Left lung (tissue), 10 donors: ENCODE measurements around the gene SPTBN1. TPM values are rescaled to one million over a fixed set of nuclear protein-coding genes. Genes with fewer than 3 reads are reported as not detected.

Experiments used
- ATAC-seq: fragments of 200-7000 bp; cut with Tn5 transposase; one replicate; pipeline ENCODE4 v1.9.1; 2020; ENCODE audit warnings: moderate library complexity
- DNase-seq, 4 donors: peaks; one replicate each; pipeline ENCODE4 v3.0.0-alpha.2; 2013 to 2020
- H3K27ac ChIP-seq, 2 donors: fragments of 200-600 bp; sonication (generic) in 1 of 2; one replicate each; pipeline versions ENCODE4 v1.5.0 to v1.8.0; 2020 to 2021
- H3K27me3 ChIP-seq, 2 donors: fragments of 200-600 bp; sonication (generic) in 1 of 2; one replicate each; pipeline versions ENCODE4 v1.5.0 to v1.8.0; 2020 to 2021
- H3K36me3 ChIP-seq, 2 donors: fragments of 200-600 bp; sonication (generic) in 1 of 2; one replicate each; pipeline versions ENCODE4 v1.5.0 to v1.8.0; 2020 to 2021
- H3K4me1 ChIP-seq, 2 donors: fragments of 200-600 bp; one replicate each; pipeline ENCODE4 v1.8.0; 2021
- H3K4me3 ChIP-seq, 2 donors: fragments of 200-600 bp; sonication (generic) in 1 of 2; one replicate each; pipeline versions ENCODE4 v1.5.0 to v1.8.0; 2020 to 2021; ENCODE audit warnings: mild to moderate bottlenecking in 1 of 2
- H3K9me3 ChIP-seq, 2 donors: fragments of 200-600 bp; sonication (generic) in 1 of 2; one replicate each; pipeline versions ENCODE4 v1.5.0 to v1.8.0; 2020 to 2021
- intact Hi-C, 2 donors: fragments of 100-400 bp; cut with DNase I; formaldehyde crosslinking; loops; one replicate each; pipeline versions ENCODE4 v1.11.2 to v1.14.2; 2022
- polyA plus RNA-seq, 6 donors: library from polyadenylated mRNA; unstranded; fragments of 120-200 nt; gene quantifications; one replicate each; pipeline ENCODE4 v1.2.1, GENCODE V29; 2013; ENCODE audit not compliant: insufficient read length in 6 of 6
- total RNA-seq, 2 donors: library from RNA; stranded (reverse); fragmentation: NEBNext Ultra II Directional; extraction: Animal tissue kit (Norgen Biotek cat#: 25700); gene quantifications; one replicate each; pipeline ENCODE4 v1.2.1, GENCODE V29; 2021
- TF ChIP-seq, protein P1 (sequence below), 2 donors: fragments of 200-600 bp; sonication (generic) in 1 of 2; IDR thresholded peaks; one replicate each; pipeline versions ENCODE4 v1.5.0 to v1.8.0; 2021; ENCODE audit warnings: antibody characterized with exemption in 2 of 2
- donor health status: DM: no; HTN: yes; CAD: no.
- donor health status: DM: no; HTN: no; CAD: no.

SPTBN1 gene
- total and polyA plus RNA-seq, 8 donors: 441 to 578 (median 543) TPM

DNA sequence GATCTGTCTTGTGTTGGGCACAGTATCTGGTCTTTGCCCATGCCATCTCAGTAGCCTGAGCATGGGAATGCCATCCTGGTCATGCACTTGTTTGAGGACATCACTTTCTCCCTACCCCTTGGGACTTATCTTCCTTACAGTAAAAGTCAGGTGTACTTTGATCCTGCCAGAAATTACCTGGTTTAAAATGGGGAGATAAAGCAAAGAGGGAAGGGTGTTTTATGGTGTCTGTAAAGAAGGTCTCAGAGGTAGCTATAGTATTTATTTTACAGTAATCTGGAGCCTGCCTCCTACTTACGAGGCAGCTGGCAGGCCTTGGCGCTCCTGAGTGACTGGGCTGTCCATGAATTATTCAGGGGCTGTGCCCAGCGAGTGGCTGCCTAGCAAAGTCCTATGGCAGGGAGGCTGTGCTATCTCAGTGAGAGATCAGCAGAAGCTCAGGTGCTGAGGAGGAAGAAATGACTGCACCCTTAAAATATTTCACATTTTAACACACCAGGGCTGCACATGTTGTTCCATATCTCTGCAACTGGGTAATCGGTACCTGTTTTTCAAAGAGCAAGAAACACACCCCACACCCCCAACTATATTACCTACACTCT lies 93.9 kb downstream of the SPTBN1 start:
- H3K36me3 ChIP-seq: no peaks in the 10 kb centered on the region
- intact Hi-C loops: no loop called here
- DNase-seq (peak in 1 of 4 donors; percentile 64), ATAC-seq (peak; percentile 34)
- TF ChIP-seq, protein P1, sequence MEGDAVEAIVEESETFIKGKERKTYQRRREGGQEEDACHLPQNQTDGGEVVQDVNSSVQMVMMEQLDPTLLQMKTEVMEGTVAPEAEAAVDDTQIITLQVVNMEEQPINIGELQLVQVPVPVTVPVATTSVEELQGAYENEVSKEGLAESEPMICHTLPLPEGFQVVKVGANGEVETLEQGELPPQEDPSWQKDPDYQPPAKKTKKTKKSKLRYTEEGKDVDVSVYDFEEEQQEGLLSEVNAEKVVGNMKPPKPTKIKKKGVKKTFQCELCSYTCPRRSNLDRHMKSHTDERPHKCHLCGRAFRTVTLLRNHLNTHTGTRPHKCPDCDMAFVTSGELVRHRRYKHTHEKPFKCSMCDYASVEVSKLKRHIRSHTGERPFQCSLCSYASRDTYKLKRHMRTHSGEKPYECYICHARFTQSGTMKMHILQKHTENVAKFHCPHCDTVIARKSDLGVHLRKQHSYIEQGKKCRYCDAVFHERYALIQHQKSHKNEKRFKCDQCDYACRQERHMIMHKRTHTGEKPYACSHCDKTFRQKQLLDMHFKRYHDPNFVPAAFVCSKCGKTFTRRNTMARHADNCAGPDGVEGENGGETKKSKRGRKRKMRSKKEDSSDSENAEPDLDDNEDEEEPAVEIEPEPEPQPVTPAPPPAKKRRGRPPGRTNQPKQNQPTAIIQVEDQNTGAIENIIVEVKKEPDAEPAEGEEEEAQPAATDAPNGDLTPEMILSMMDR (IDR thresholded peaks at IDR 0.05): no peak
- peaks cover 2 to 56% of the 10 kb centered on the region in 2 donors for H3K4me1 ChIP-seq
- H3K27me3 ChIP-seq: no peaks in the 10 kb centered on the region
- H3K27ac ChIP-seq: peak overlapping the region in 1 of 2 donors; percentile 33
- no peak overlapping the region for H3K4me3 ChIP-seq
- H3K9me3 ChIP-seq: no peaks in the 10 kb centered on the region

DNA sequence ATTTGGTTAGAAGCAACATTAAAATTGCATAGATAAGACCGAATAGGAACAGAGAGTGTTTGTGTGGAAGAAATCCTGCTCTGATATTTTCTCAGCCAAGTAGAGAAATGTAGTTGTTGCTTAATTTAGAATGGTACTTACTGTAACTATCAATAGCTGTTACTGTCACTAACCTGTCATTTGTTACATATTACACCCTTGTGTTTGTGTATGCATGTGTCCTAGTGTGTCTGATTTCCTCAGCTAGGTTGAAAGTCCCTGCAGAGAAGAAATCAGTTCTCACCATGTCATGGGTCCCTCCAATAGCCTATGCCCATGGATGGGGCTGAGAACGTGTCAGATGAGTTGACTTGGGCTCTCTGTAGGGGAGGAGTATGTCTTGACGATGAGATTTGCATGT lies 94.4 kb downstream of the SPTBN1 start:
- intact Hi-C loops: no loop called here
- peak overlapping the region in 1 of 2 donors; percentile 33 for H3K27ac ChIP-seq
- no peak for ATAC-seq
- DNase-seq: no peak
- H3K27me3 ChIP-seq: no peaks in the 10 kb centered on the region
- H3K4me3 ChIP-seq: no peak overlapping the region
- no peaks in the 10 kb centered on the region for H3K36me3 ChIP-seq
- H3K9me3 ChIP-seq: no peaks in the 10 kb centered on the region
- TF ChIP-seq, protein P1 (IDR thresholded peaks at IDR 0.05): no peak
- peaks cover 4 to 56% of the 10 kb centered on the region in 2 donors for H3K4me1 ChIP-seq

DNA sequence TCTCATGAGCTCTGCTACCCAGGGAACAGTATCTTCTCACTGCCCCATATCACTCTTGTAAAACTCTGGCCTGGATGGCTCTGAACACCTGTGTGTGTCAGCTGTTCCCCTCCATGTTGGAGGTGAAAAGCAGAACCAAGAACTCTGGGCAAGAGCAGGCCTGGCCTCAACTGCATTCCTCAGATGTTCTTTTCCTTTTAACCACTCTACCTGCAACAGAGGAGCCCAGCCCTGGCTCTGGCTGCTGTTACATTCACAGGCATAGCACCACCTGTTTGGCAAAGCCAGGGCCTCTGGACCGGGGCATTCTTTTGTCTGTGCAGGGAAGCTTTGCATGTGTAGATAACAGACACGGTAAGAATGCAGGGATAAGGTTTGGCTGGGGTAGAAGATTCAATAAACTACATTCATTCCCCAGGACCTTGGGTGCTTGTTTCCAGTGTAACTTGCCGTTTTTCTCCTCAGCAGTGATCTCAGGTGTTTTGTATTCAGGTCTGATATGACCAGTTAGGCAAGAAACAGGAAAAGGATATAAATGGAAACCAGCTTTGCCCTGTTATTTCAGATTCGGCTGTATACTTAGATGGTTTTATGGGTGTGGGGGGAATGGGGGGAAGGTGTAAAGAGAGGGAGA lies 95.1 kb downstream of the SPTBN1 start:
- Histone ChIP-seq H3K27me3 (no peaks in the 10 kb centered on the region), H3K27ac (peak overlapping the region in 1 of 2 donors; percentile 33), H3K4me3 (no peak overlapping the region), H3K36me3 (no peaks in the 10 kb centered on the region), H3K9me3 (no peaks in the 10 kb centered on the region), H3K4me1 (peaks cover 10 to 58% of the 10 kb centered on the region in 2 donors)
- TF ChIP-seq, protein P1 (IDR thresholded peaks at IDR 0.05): no peak
- DNase-seq: no peak
- intact Hi-C loops: no loop called here
- ATAC-seq: peak; percentile 56

DNA sequence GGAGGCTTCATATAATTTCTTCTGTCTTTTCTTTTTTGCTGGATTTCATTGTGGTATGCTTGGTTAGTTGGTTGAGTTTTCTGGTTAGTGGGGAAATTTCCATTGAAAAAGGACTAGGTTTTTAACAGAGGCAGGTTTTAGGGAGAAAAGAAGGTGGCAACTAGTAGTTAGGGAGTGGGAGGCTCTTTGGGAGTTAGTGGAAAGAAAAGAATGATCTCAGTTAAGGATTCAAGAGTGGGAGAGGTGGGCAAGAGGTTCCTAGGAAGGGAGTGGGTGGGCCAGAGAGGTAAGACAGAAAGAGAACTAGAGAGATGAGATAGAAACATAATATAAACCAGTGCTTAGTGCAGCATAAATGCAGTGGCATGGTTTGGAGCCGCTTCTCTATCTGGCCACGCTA lies 96.9 kb downstream of the SPTBN1 start:
- H3K9me3 ChIP-seq: no peaks in the 10 kb centered on the region
- H3K4me3 ChIP-seq: no peak overlapping the region
- TF ChIP-seq, protein P1 (IDR thresholded peaks at IDR 0.05): no peak
- intact Hi-C loops: no loop called here
- H3K27ac ChIP-seq: no peak overlapping the region
- H3K4me1 ChIP-seq: peaks cover 22 to 59% of the 10 kb centered on the region in 2 donors
- H3K27me3 ChIP-seq: no peaks in the 10 kb centered on the region
- no peaks in the 10 kb centered on the region for H3K36me3 ChIP-seq
- no peak for ATAC-seq
- DNase-seq: no peak

DNA sequence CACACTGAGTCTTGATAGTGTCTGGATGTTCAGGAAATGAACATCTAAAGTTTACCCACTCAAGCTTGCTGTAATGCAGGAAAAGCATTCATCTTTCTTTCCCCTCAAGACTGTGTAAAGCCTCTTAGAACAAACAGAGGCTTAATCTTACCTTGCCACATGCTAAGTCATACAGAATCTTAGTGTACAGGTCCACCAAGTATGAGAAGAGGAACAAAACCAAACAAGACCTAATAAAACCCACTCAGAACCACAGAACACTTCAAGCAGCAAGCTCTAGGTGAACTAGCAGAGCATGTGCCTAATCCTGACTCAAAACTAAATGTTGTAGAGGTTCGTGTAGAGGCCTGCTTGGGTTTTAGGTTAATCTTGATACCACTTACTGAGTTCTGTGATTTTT lies 97.6 kb downstream of the SPTBN1 start:
- H3K36me3 ChIP-seq: no peaks in the 10 kb centered on the region
- intact Hi-C loops: no loop called here
- H3K27me3 ChIP-seq: no peaks in the 10 kb centered on the region
- DNase-seq (no peak), ATAC-seq (no peak)
- H3K27ac ChIP-seq: no peak overlapping the region
- TF ChIP-seq, protein P1 (IDR thresholded peaks at IDR 0.05): no peak
- no peak overlapping the region for H3K4me3 ChIP-seq
- no peaks in the 10 kb centered on the region for H3K9me3 ChIP-seq
- H3K4me1 ChIP-seq: peaks cover 22 to 59% of the 10 kb centered on the region in 2 donors
